Activated CD8-positive, alpha-beta memory T cell treated with anti-CD3 and anti-CD28 coated beads for 24 hours (primary cell): Measurements from ENCODE around the gene SGPP2.
"Not testable (repeated sequence)": the region's sequence is repeated elsewhere in the genome, so short reads cannot be mapped to it uniquely, and the experiment has no call there.

Source experiments
- DNase-seq: peaks from one replicate; pipeline ENCODE4 v3.0.0-alpha.2; 2020

Gene SGPP2

GRCh38 chr2:222424276-222424728 is at the start of gene SGPP2:
SGPP2 (plus strand) TSS chr2:222424543; CDS start chr2:222424603, 60 bp downstream.
- DNase-seq = no peak

- no peak for DNase-seq
These were observed 48.5 kb upstream of the SGPP2 start for GRCh38 chr2:222375798-222376197.

- DNase-seq = no peak
These were observed 43.9 kb upstream of the SGPP2 start for GRCh38 chr2:222380456-222380855.

GRCh38 chr2:222381566-222381965 is 42.8 kb upstream of the SGPP2 start:
- no peak for DNase-seq

- DNase-seq = no peak
These were observed 41.1 kb upstream of the SGPP2 start for GRCh38 chr2:222383255-222383654.

GRCh38 chr2:222391743-222392285 is 32.5 kb upstream of the SGPP2 start:
- no peak for DNase-seq

GRCh38 chr2:222393733-222394267 is 30.5 kb upstream of the SGPP2 start:
- DNase-seq = no peak

GRCh38 chr2:222398446-222398885 is 25.9 kb upstream of the SGPP2 start:
- no peak for DNase-seq

GRCh38 chr2:222399038-222399783 is 25.1 kb upstream of the SGPP2 start:
- DNase-seq = no peak

- DNase-seq = no peak
These were observed 20.0 kb upstream of the SGPP2 start for GRCh38 chr2:222404151-222404905.

GRCh38 chr2:222408684-222409083 is 15.7 kb upstream of the SGPP2 start:
- DNase-seq = no peak

- no peak for DNase-seq
These were observed 13.8 kb upstream of the SGPP2 start for GRCh38 chr2:222410534-222410933.

GRCh38 chr2:222412334-222412733 is 12.0 kb upstream of the SGPP2 start:
- not testable (repeated sequence) for DNase-seq

GRCh38 chr2:222413295-222413911 is 10.9 kb upstream of the SGPP2 start:
- DNase-seq = no peak

GRCh38 chr2:222418739-222419138 is 5.6 kb upstream of the SGPP2 start:
- no peak for DNase-seq

GRCh38 chr2:222420508-222420907 is 3.8 kb upstream of the SGPP2 start:
- no peak for DNase-seq

- no peak for DNase-seq
These were observed 2.7 kb upstream of the SGPP2 start for GRCh38 chr2:222421626-222422025.

- no peak for DNase-seq
These were observed 1.2 kb upstream of the SGPP2 start for GRCh38 chr2:222423186-222423585.

GRCh38 chr2:222423632-222424275 is 589 bp upstream of the SGPP2 start:
- DNase-seq = peak; percentile 71

- DNase-seq = peak; percentile 56
These were observed 657 bp downstream of the SGPP2 start for GRCh38 chr2:222424729-222425671.

- DNase-seq = no peak
These were observed 3.4 kb downstream of the SGPP2 start for GRCh38 chr2:222427646-222428301.
